ENCODE data around the gene CALHM5. TPM values are rescaled to one million over a fixed set of nuclear protein-coding genes. Genes with fewer than 3 reads are reported as not detected.

CALHM5 gene
- total and polyA plus RNA-seq, 9 of the 15 experiments (the other 6 are each of a cell fraction or from before 2014, with no cell fraction given), result under 0.01 to 0.05 (median 0.02) TPM; not detected in 2

DNA sequence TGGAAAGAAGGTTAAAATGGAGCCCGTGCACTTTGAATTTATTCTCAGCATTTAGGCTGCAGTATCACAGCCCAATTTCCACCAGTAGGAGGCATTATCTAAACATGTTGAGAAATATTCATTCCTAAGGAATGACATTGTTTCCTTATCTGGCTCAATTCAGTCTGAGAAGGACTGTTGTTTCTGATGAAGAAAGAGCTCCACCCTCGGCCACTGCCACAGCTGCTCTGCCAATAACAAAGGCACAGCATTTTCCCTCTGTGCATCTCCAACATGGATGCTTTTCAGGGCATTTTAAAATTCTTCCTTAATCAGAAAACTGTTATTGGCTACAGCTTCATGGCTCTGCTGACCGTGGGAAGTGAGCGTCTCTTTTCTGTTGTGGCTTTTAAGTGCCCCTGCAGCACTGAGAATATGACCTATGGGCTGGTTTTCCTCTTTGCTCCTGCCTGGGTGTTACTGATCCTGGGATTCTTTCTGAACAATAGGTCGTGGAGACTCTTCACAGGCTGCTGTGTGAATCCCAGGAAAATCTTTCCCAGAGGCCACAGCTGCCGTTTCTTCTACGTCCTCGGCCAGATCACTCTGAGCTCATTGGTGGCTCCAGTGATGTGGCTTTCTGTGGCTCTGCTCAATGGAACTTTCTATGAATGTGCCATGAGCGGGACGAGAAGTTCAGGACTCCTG is at the start of gene CALHM5 (continued):
- TF ChIP-seq CGGBP1 (CRISPR knock-in tag; IDR thresholded peaks at IDR 0.05) (no peak), U2AF2 (optimal IDR thresholded peaks at IDR 0.05; ENCODE audit: low read depth, low read length) (no peak), BRD9 (IDR thresholded peaks at IDR 0.05; ENCODE audit: low read depth, partially characterized antibody) (no peak), THRB (CRISPR knock-in tag; conservative IDR thresholded peaks at IDR 0.05) (no peak), RBM34 (IDR thresholded peaks at IDR 0.05; ENCODE audit: borderline replicate concordance, insufficient read depth, low read length) (no peak), NEUROD1 (IDR thresholded peaks at IDR 0.05; ENCODE audit: borderline replicate concordance, low read depth, low read length, partially characterized antibody) (no peak), HES1 (IDR thresholded peaks at IDR 0.05; ENCODE audit: low read depth) (no peak), EP300 (IDR thresholded peaks at IDR 0.05; ENCODE audit: low read length) (peak; percentile 33; the same call in 1 of the 2 replicates), MCM2 (IDR thresholded peaks at IDR 0.05; ENCODE audit: low read depth) (no peak), BACH1 (tag; IDR thresholded peaks at IDR 0.05) (no peak), MEF2D (tag; conservative IDR thresholded peaks at IDR 0.05; ENCODE audit: low read depth) (peak; percentile 55; the same call in 1 of the 2 replicates), NCOA2 (IDR thresholded peaks at IDR 0.05; ENCODE audit: partially characterized antibody in 2 of 2) (no peak), NCOR1 (IDR thresholded peaks at IDR 0.05) (peak; percentile 45; the same call in 1 of the 2 replicates), POLR2AphosphoS5 (IDR thresholded peaks at IDR 0.05; ENCODE audit: control insufficient read depth, insufficient read depth, low read depth, low read length) (no peak), ZNF436 (CRISPR knock-in tag; IDR thresholded peaks at IDR 0.05) (no peak), GTF2F1 (IDR thresholded peaks at IDR 0.05; ENCODE audit: low read depth, low read length) (no peak)
- TF ChIP-seq, protein P1, sequence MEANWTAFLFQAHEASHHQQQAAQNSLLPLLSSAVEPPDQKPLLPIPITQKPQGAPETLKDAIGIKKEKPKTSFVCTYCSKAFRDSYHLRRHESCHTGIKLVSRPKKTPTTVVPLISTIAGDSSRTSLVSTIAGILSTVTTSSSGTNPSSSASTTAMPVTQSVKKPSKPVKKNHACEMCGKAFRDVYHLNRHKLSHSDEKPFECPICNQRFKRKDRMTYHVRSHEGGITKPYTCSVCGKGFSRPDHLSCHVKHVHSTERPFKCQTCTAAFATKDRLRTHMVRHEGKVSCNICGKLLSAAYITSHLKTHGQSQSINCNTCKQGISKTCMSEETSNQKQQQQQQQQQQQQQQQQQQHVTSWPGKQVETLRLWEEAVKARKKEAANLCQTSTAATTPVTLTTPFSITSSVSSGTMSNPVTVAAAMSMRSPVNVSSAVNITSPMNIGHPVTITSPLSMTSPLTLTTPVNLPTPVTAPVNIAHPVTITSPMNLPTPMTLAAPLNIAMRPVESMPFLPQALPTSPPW (CRISPR knock-in tag; IDR thresholded peaks at IDR 0.05), result no peak; the same call in 1 of the 2 replicates
- TF ChIP-seq, protein P2, sequence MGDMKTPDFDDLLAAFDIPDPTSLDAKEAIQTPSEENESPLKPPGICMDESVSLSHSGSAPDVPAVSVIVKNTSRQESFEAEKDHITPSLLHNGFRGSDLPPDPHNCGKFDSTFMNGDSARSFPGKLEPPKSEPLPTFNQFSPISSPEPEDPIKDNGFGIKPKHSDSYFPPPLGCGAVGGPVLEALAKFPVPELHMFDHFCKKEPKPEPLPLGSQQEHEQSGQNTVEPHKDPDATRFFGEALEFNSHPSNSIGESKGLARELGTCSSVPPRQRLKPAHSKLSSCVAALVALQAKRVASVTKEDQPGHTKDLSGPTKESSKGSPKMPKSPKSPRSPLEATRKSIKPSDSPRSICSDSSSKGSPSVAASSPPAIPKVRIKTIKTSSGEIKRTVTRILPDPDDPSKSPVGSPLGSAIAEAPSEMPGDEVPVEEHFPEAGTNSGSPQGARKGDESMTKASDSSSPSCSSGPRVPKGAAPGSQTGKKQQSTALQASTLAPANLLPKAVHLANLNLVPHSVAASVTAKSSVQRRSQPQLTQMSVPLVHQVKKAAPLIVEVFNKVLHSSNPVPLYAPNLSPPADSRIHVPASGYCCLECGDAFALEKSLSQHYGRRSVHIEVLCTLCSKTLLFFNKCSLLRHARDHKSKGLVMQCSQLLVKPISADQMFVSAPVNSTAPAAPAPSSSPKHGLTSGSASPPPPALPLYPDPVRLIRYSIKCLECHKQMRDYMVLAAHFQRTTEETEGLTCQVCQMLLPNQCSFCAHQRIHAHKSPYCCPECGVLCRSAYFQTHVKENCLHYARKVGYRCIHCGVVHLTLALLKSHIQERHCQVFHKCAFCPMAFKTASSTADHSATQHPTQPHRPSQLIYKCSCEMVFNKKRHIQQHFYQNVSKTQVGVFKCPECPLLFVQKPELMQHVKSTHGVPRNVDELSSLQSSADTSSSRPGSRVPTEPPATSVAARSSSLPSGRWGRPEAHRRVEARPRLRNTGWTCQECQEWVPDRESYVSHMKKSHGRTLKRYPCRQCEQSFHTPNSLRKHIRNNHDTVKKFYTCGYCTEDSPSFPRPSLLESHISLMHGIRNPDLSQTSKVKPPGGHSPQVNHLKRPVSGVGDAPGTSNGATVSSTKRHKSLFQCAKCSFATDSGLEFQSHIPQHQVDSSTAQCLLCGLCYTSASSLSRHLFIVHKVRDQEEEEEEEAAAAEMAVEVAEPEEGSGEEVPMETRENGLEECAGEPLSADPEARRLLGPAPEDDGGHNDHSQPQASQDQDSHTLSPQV (IDR thresholded peaks at IDR 0.05), result no peak
